GM21786 (cell line): ENCODE results near the gene BCO2.

Experiments
- ATAC-seq: cut with Tn5 transposase; IDR thresholded peaks from one replicate; pipeline ENCODE4 v1.9.1; 2021; ENCODE audit not compliant: unreplicated experiment

Gene BCO2

GRCh38 chr11:112212710-112213109 lies 37.4 kb downstream of the BCO2 start:
- ATAC-seq = no peak

- no peak for ATAC-seq
These were observed 38.4 kb downstream of the BCO2 start for GRCh38 chr11:112213753-112214152.

GRCh38 chr11:112215621-112216020 lies 40.3 kb downstream of the BCO2 start:
- ATAC-seq = no peak

GRCh38 chr11:112216561-112217105 lies 41.3 kb downstream of the BCO2 start:
- no peak for ATAC-seq

- ATAC-seq = peak; percentile 93
These were observed 44.3 kb downstream of the BCO2 start for GRCh38 chr11:112219476-112220232.

GRCh38 chr11:112221274-112221835 lies 46.0 kb downstream of the BCO2 start:
- ATAC-seq = no peak

- ATAC-seq = no peak
These were observed 47.0 kb downstream of the BCO2 start for GRCh38 chr11:112222303-112222702.

- ATAC-seq = no peak
These were observed 47.8 kb downstream of the BCO2 start for GRCh38 chr11:112223121-112223520.

- no peak for ATAC-seq
These were observed 48.6 kb downstream of the BCO2 start for GRCh38 chr11:112223754-112224532.

- no peak for ATAC-seq
These were observed 50.4 kb downstream of the BCO2 start for GRCh38 chr11:112225753-112226061.

GRCh38 chr11:112226062-112226830 lies 50.9 kb downstream of the BCO2 start, which contains the start of gene PTS:
Gene PTS, plus strand, starts transcription at chr11:112226428. Its CDS starts 16 bp downstream, at chr11:112226444.
- ATAC-seq = peak; percentile 95

- ATAC-seq = peak; percentile 39
These were observed 51.6 kb downstream of the BCO2 start for GRCh38 chr11:112226831-112227401.

- no peak for ATAC-seq
These were observed 52.2 kb downstream of the BCO2 start for GRCh38 chr11:112227471-112227870.

- no peak for ATAC-seq
These were observed 53.4 kb downstream of the BCO2 start for GRCh38 chr11:112228706-112229105.

GRCh38 chr11:112229159-112229558 lies 53.8 kb downstream of the BCO2 start:
- no peak for ATAC-seq

GRCh38 chr11:112229746-112230433 lies 54.6 kb downstream of the BCO2 start:
- ATAC-seq = no peak

- no peak for ATAC-seq
These were observed 56.6 kb downstream of the BCO2 start for GRCh38 chr11:112231952-112232351.

- peak; percentile 71 for ATAC-seq
These were observed 60.6 kb downstream of the BCO2 start for GRCh38 chr11:112235750-112236390.

- ATAC-seq = no peak
These were observed 62.1 kb downstream of the BCO2 start for GRCh38 chr11:112237451-112237850.

- ATAC-seq = no peak
These were observed 62.7 kb downstream of the BCO2 start for GRCh38 chr11:112238041-112238440.
